CD4-positive, alpha-beta T cell treated with Interleukin-10 for 1 hour (primary cell): ENCODE data around the gene PARP9.
"Not testable (repeated sequence)": the region's sequence is repeated elsewhere in the genome, so short reads cannot be mapped to it uniquely, and the experiment has no call there.

Source experiments
- DNase-seq: peaks from one replicate; pipeline ENCODE4 v3.0.0-alpha.2; 2020

The PARP9 gene

DNA sequence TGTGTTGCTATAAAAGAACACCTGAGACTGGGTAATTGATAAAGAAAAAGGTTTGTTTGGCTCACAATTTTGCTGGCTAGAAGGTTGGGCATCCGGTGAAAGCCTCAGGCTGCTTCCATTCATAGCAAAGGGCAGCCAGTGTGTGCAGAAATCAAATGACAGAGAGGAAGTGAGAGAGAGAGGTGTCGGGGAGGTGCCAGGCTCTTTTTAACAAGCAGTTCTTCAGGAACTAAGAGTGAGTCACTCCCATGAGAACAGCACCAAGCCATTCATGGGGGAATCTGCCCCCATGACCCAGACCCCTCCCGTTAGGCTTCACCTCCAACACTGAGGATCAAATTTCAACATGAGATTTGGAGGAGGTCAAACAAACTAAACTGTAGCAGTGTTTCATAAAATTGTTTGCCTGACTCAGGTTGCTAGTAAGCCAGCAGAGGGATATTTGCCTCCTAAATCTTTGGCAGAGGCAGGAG, 8.9 kb upstream of the PARP9 start:
- peak; percentile 55 for DNase-seq

DNA sequence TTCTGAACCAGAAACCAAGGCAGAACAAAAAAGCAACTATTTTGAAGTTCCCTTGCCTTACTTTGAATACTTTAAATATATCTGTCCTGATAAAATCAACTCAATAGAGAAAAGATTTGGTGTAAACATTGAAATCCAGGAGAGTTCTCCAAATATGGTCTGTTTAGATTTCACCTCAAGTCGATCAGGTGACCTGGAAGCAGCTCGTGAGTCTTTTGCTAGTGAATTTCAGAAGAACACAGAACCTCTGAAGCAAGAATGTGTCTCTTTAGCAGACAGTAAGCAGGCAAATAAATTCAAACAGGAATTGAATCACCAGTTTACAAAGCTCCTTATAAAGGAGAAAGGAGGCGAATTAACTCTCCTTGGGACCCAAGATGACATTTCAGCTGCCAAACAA, 4.7 kb upstream of the PARP9 start:
- DNase-seq, result no peak

- not testable (repeated sequence) for DNase-seq
Observed at GRCh38 chr3:122568131-122568530, 4.0 kb upstream of the PARP9 start.

DNA sequence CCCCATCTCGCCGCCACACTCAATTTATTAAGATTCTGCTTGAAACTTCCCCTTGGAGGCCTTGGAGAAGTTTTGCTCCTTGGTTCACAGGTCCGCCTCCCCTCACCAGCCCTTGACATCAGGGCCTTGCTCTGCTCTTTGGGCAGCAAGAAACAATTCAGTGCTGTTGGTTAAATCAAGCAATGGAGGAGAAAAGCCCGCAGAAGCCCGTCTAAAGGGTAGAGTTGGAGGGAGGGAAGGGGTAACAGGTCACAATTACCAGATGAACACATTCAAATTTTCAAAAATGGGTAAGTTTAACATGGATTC, 429 bp downstream of the PARP9 start:
- peak; percentile 26 for DNase-seq

DNA sequence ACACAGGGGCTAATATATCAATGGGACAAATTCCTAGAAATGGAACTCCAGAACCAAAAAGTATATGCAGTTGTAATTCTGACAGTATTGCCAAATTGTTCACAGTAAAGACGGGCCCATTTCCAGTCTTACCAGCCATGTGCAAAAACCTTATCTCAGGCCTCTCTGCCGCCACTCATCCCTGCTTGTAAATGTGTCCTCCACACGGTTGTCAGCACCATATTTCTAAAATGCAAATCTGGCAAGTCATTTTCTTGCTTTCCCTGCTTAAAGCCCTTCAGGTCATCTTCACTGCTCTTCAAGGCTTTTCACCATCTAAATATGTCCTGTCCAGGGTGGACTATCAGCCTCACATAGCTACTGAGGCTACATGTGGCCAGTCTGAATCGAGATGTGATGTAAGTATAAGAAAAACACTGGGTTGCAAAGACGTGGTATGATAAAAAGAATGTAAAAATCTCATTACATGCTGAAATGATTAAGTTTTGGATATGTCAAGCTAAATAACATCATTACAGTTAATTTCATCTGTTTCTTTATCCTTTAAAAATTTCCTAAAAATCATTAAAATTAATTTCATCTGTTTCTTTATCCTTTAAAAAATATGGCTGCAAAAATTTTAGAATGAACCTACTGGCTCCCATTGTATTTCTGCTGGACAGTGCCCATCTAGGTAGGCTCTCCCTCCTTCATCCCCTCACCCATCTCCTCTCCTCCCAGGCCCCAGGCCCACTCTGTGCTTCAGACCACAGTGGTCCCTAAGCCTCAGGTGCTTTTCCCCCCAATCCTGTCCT, 980 bp downstream of the PARP9 start:
- DNase-seq, result no peak

DNA sequence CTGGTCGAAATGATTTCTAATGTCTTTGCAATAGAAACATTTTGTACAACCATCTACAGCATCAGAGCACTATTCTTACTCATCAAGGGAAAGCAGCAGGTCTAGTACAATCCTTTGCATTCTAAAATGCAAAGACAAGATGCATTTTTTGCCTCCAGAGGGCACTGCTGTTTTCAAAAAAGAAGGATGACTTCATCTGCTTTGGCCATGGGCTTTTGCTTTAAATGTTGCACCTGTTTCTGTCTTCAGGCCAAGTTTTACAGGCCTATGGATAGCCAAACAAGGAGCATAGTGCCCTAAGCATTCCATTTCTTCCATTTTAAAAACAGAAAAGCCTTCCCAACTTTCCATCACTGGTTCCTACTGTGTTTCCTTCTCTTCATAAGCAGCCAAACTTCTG, 3.4 kb downstream of the PARP9 start:
- DNase-seq, result peak; percentile 81

DNA sequence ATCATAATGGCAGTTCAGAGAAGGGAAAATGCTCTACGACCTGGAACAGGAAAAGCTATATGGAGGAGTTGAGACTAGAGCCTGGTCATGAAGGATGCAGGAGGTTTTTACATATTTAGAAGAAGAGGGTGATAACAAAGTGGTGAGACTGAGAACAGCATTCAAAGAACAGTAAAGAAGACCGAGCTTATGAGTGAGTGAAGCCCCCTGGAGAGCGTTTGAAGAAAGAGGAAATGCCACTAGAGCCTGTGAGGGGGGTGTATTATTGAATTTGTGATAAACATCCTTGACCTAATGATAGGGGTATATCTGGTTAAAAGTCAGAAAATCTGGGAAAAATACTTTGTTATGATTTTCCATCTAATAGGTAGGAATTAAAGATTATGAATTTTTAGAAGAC, 4.2 kb downstream of the PARP9 start:
- no peak for DNase-seq

DNA sequence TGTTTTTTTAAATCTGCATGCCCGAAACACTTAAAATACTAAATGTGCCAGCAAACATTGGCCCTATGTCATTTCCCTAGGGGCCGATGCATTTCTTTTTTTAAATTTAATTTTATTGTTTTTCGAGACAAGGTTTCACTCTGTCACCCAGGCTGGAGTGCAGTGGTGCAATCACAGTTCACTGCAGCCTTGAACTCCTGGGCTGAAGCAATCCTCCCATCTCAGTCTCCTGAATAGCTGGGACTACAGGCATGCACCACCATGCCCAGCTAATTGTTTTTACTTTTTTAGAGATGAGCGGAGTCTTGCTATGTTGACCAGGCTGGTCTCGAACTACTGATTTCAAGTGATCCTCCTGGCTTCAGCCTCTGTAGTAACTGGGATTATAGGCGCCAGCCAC, 5.5 kb downstream of the PARP9 start:
- no peak for DNase-seq

- no peak for DNase-seq
Observed at GRCh38 chr3:122557356-122557755, 6.7 kb downstream of the PARP9 start.

GRCh38 chr3:122555275-122556071, 8.6 kb downstream of the PARP9 start:
- no peak for DNase-seq

- no peak for DNase-seq
Observed at GRCh38 chr3:122553171-122553570, 10.9 kb downstream of the PARP9 start.

GRCh38 chr3:122548619-122549018, 15.5 kb downstream of the PARP9 start:
- no peak for DNase-seq

- no peak for DNase-seq
Observed at GRCh38 chr3:122548076-122548475, 16.0 kb downstream of the PARP9 start.

DNA sequence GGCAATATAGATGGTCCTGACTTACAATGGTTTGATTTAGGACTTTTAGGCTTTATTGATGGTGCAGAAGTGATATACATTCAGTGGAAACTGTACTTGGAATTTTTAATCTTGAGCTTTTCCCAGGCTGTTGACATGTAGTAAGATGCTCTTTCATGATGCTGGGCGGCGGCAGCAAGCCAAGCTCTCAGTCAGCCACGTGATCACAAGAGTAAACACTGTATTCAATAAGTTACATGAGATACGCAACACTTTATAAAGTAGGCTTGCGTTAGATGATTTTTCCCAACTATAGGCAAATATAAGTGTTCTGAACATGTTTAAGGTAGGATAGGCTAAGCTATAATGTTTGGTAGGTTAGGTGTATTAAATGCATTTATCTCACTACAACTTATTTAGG, 17.9 kb downstream of the PARP9 start:
- no peak for DNase-seq

DNA sequence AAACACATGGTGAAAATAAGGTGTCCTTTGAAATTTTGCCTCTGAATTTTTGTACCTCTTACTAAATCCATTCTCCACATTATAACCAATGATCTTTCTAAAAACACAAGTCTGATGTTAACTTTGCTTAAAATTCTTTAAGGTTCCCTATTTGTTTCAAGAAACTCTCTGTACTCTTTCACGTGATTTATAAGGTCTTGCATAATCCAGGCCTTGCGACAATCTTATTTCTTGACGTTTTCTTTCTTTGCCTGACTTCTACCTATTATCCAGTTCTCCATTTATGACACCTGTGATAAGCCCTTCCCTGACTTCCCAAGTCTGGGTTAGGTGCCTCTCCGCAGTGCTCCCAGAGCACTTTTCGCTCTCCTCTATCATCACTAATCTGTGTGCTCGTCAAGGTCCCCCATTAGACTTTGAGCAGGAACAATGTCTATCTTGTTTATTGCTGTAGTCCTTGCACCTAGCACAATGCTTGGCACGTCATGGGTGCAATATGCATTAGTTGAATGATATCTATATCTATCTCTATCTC, 25.1 kb downstream of the PARP9 start:
- no peak for DNase-seq

- DNase-seq, result no peak
Observed at GRCh38 chr3:122536632-122537001, 27.5 kb downstream of the PARP9 start.

GRCh38 chr3:122535964-122536631, 28.0 kb downstream of the PARP9 start:
- no peak for DNase-seq

GRCh38 chr3:122533931-122534334, 30.2 kb downstream of the PARP9 start:
- no peak for DNase-seq

DNA sequence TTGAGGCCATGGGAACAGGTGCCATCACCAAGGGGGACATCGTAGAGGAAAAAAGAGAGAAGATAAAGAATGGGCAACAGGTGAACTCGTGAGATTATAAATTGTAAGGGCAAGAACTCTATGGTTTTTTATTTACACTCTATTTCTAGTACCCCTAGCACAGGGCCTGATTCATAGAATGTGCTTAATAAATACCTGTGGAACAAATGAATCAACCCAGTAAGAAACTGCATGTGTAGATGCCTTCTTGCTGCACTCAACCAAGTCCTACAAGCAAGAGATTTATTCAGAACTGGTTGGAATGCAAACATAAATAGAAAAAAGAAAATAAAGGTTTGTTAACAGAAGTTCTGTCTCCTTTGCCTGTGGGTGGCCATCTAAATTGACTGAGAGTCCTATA, 30.6 kb downstream of the PARP9 start:
- DNase-seq, result no peak

DNA sequence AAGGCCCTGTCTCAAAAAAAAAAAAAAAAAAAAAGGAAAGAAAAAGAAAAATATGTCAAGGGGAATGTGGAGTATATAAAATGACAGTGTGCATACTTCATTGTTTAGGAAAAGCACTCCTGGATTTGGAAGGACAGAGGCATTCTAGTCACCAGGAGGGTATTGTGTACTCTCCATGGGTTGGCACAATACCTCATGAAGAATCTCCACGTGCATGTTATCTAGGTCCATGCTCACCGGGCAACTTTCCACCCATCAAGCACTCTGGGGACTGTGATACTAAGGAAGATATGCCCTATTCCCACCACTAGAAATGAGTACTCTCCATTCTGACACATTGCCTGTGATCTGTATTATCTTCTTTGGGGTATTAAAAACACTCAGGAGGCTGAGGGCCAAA, 33.9 kb downstream of the PARP9 start:
- no peak for DNase-seq

DNA sequence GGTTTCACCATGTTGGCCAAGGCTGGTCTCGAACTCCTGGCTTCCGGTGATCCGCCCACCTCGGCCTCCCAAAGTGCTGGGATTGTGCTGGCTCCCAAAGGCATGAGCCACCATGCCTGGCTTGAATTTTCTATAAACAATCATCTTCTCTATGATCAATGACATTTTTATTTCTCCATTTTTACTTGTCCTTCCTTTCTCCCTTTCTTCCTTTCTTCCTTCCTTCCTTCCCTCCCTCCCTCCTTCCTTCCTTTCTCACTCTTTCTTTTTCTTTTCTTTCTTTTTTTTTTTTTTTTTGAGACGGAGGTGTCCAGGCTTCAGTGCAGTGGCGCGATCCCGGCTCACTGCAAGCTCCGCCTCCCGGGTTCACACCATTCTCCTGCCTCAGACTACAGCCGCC, 40.8 kb downstream of the PARP9 start:
- DNase-seq, result no peak

GRCh38 chr3:122520861-122521260, 43.2 kb downstream of the PARP9 start:
- DNase-seq, result no peak

GRCh38 chr3:122519693-122520092, 44.4 kb downstream of the PARP9 start:
- no peak for DNase-seq
